ENCODE measurements around the gene PLA2G4D. TPM values are rescaled to one million over a fixed set of nuclear protein-coding genes. Genes with fewer than 3 reads are reported as not detected.
A peak's percentile ranks its signal among the peaks of the same experiment; 100 is the strongest.

The PLA2G4D gene
- total RNA-seq, 1 experiment from 2014 or later, result 0.24 TPM

DNA sequence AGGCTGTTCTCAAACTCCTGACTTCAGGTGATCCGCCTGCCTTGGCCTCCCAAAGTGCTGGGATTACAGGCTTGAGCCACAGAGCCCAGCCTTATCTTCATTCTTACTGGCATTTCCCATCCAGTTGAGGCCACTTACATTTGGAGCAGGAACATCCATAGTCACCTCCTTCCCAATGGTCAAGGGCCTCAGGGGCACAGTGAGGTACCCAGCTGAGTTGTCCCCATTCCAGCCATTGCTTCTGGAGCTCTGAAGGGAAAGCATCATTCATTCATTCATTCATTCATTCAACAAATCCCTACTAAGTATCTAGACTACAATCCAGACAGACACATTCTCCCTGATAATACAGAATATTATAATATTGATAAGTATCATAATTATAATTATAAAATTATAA, 12.2 kb downstream of the PLA2G4D start (continued):
- TF ChIP-seq ZNF416 (CRISPR knock-in tag; IDR thresholded peaks at IDR 0.05) (no peak), EMX1 (CRISPR knock-in tag; IDR thresholded peaks at IDR 0.05) (no peak), JAZF1 (CRISPR knock-in tag; IDR thresholded peaks at IDR 0.05) (no peak), ZNF532 (CRISPR knock-in tag; IDR thresholded peaks at IDR 0.05; ENCODE audit: borderline replicate concordance) (no peak), E2F5 (CRISPR knock-in tag; IDR thresholded peaks at IDR 0.05) (no peak), TCF7 (CRISPR knock-in tag; IDR thresholded peaks at IDR 0.05; ENCODE audit: low read depth) (no peak), ZNF396 (CRISPR knock-in tag; IDR thresholded peaks at IDR 0.05; ENCODE audit: borderline replicate concordance) (no peak), ERG (CRISPR knock-in tag; IDR thresholded peaks at IDR 0.05) (no peak), NFE2L1 (CRISPR knock-in tag; IDR thresholded peaks at IDR 0.05) (no peak), CREB1 (CRISPR knock-in tag; IDR thresholded peaks at IDR 0.05) (no peak), CREM (CRISPR knock-in tag; IDR thresholded peaks at IDR 0.05) (no peak)
- TF ChIP-seq, protein P1, sequence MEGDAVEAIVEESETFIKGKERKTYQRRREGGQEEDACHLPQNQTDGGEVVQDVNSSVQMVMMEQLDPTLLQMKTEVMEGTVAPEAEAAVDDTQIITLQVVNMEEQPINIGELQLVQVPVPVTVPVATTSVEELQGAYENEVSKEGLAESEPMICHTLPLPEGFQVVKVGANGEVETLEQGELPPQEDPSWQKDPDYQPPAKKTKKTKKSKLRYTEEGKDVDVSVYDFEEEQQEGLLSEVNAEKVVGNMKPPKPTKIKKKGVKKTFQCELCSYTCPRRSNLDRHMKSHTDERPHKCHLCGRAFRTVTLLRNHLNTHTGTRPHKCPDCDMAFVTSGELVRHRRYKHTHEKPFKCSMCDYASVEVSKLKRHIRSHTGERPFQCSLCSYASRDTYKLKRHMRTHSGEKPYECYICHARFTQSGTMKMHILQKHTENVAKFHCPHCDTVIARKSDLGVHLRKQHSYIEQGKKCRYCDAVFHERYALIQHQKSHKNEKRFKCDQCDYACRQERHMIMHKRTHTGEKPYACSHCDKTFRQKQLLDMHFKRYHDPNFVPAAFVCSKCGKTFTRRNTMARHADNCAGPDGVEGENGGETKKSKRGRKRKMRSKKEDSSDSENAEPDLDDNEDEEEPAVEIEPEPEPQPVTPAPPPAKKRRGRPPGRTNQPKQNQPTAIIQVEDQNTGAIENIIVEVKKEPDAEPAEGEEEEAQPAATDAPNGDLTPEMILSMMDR (IDR thresholded peaks at IDR 0.05), result no peak

DNA sequence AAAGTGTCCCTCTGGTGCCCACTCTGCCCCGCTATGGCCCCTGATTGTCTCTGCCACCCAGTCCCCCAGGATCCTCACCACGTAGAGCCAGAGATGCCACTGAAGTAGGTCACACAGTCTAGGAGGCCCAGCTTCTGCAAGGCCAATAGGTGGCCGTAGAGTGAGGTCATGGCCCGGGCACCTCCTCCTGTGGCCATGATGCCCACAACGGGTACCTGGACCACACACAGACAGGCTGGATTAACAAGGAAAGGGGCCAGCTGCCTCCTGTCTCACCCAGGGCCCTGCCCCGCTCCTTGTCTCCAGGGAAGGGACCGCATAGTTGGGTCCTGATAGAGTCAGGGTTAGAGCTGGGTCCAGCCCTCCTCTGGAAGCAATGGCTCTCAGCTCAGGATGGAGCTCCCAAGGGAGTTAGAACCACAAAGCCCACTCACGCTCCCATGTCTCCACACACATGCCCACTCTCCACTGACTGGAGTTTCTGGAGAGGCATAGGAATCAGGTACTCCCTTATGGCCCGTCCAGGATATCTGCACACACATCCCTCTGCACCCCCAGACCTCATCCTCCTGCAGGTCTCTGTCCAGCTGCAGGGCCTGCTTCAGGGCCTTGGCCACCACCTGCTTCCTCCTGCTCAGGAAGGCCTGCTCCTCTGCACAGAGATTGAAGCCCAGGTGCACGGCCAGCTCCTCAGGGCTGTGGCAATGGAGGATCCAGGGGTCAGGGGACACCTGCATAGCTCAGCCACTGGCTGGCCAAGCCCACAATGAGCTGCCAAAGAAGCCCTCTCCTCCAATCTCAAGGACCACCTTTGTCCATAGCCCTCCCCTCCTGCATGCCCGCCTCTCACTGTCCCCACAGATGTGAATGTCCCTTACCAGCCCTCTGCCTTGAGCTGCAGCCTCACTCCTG, 13.2 kb downstream of the PLA2G4D start:
- H3K27ac Mint-ChIP-seq, result no peak overlapping the region
- DNase-seq (ENCODE audit: low spot score) (peak; percentile 5), ATAC-seq (no peak)
- ChIA-PET POLR2A (interaction anchor here (0.7 to 0.9 kb wide), 2 partner anchors 47 to 92 kb away, joined by 3 read pairs; no protein-coding TSS in a partner anchor), CTCF (interaction anchor here (0.7 to 10.6 kb wide), 16 partner anchors 8 to 304 kb away, joined by 3 to 164 read pairs (median 4); partner anchors contain the start of genes PLA2G4D and SPTBN5)
- no peaks in the 10 kb centered on the region for H3K9me3 Mint-ChIP-seq
- H3K27me3 Mint-ChIP-seq (ENCODE audit: low read depth), result no peaks in the 10 kb centered on the region
- H3K4me1 Mint-ChIP-seq, result peaks cover 36% of the 10 kb centered on the region
- H3K4me3 Mint-ChIP-seq, result no peak overlapping the region
- H3K36me3 Mint-ChIP-seq, result no peaks in the 10 kb centered on the region
- TF ChIP-seq, protein P2, sequence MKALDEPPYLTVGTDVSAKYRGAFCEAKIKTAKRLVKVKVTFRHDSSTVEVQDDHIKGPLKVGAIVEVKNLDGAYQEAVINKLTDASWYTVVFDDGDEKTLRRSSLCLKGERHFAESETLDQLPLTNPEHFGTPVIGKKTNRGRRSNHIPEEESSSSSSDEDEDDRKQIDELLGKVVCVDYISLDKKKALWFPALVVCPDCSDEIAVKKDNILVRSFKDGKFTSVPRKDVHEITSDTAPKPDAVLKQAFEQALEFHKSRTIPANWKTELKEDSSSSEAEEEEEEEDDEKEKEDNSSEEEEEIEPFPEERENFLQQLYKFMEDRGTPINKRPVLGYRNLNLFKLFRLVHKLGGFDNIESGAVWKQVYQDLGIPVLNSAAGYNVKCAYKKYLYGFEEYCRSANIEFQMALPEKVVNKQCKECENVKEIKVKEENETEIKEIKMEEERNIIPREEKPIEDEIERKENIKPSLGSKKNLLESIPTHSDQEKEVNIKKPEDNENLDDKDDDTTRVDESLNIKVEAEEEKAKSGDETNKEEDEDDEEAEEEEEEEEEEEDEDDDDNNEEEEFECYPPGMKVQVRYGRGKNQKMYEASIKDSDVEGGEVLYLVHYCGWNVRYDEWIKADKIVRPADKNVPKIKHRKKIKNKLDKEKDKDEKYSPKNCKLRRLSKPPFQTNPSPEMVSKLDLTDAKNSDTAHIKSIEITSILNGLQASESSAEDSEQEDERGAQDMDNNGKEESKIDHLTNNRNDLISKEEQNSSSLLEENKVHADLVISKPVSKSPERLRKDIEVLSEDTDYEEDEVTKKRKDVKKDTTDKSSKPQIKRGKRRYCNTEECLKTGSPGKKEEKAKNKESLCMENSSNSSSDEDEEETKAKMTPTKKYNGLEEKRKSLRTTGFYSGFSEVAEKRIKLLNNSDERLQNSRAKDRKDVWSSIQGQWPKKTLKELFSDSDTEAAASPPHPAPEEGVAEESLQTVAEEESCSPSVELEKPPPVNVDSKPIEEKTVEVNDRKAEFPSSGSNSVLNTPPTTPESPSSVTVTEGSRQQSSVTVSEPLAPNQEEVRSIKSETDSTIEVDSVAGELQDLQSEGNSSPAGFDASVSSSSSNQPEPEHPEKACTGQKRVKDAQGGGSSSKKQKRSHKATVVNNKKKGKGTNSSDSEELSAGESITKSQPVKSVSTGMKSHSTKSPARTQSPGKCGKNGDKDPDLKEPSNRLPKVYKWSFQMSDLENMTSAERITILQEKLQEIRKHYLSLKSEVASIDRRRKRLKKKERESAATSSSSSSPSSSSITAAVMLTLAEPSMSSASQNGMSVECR (CRISPR knock-in tag; IDR thresholded peaks at IDR 0.05; ENCODE audit: borderline replicate concordance), result no peak
- no peak for TF ChIP-seq ZNF263 (CRISPR knock-in tag; IDR thresholded peaks at IDR 0.05; ENCODE audit: low read depth)
- TF ChIP-seq NR2C2 (CRISPR knock-in tag; IDR thresholded peaks at IDR 0.05), result no peak
- TF ChIP-seq, protein P3, sequence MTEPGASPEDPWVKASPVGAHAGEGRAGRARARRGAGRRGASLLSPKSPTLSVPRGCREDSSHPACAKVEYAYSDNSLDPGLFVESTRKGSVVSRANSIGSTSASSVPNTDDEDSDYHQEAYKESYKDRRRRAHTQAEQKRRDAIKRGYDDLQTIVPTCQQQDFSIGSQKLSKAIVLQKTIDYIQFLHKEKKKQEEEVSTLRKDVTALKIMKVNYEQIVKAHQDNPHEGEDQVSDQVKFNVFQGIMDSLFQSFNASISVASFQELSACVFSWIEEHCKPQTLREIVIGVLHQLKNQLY (CRISPR knock-in tag; IDR thresholded peaks at IDR 0.05), result no peak
- TF ChIP-seq, protein P1 (IDR thresholded peaks at IDR 0.05), result no peak
- no peak for TF ChIP-seq SMAD4 (CRISPR knock-in tag; IDR thresholded peaks at IDR 0.05)
- TF ChIP-seq MYBL2 (CRISPR knock-in tag; IDR thresholded peaks at IDR 0.05), result no peak
- TF ChIP-seq ZNF232 (CRISPR knock-in tag; IDR thresholded peaks at IDR 0.05), result no peak
- no peak for TF ChIP-seq ELF4 (CRISPR knock-in tag; IDR thresholded peaks at IDR 0.05; ENCODE audit: low read depth)
